Right hindlimb (tissue), 1 donor: ENCODE measurements around the gene UBE2G2.

Source experiments
- DNase-seq: peaks from one replicate; pipeline ENCODE4 v3.0.0-alpha.2; 2018

Gene UBE2G2

GRCh38 chr21:44801468-44802395 lies at the start of gene UBE2G2:
Gene UBE2G2, minus strand, starts transcription at chr21:44801820. Its CDS starts 72 bp downstream, at chr21:44801748.
- DNase-seq, result peak; percentile 91

GRCh38 chr21:44850905-44851657 lies 49.5 kb upstream of the UBE2G2 start:
- no peak for DNase-seq

DNA sequence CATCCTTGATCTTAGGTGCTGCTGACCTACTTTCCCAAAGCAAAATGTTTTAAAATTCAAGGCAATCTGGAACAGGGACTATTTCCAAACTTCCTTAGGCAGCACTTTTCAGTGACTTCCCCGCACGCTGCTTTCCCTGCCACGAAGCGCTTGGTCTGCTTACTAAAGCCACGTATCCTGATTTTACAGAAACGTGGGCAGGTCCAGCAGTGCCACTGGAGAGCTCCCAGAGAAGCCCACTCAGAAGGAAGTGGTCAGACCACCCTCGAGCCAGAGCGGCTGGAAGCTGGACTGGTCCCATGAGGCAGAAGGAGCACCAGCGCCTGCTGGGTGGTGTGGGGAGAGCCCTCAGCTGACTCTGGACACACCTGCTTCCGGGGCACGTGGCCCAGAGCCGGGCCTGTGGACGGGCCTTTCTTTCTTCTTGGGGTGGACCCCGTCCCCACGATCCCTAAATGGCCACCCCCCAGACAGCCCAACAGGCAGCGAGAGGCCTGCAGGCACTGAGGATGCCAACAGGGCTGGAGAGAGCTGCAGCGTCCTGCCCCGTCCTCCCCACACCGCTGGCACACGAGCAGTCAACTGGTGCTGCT lies 48.7 kb upstream of the UBE2G2 start:
- no peak for DNase-seq

DNA sequence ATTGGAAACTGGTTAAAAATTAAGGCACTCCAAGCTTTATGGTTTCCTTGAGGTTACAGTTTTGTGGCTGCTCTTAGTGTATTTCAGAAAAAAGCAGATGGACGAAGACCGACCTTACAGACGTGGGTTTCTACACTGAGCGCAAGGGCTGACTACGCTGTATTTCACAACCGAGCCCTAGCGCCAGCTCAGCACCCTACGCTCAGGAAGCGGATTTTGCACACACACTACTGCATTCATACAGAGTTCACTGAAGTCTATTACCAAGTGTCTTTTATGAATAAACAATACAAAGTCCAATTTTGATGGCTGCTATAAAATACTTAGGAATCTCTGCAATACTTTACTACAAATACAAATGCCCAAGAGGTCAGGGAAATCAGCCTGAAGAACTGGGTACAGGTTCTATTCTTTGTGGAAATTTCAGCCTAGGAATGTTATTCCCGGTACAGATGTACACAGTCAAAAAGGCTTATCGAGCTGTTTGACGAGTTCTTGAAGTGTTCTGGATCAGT lies 48.1 kb upstream of the UBE2G2 start:
- DNase-seq, result no peak

DNA sequence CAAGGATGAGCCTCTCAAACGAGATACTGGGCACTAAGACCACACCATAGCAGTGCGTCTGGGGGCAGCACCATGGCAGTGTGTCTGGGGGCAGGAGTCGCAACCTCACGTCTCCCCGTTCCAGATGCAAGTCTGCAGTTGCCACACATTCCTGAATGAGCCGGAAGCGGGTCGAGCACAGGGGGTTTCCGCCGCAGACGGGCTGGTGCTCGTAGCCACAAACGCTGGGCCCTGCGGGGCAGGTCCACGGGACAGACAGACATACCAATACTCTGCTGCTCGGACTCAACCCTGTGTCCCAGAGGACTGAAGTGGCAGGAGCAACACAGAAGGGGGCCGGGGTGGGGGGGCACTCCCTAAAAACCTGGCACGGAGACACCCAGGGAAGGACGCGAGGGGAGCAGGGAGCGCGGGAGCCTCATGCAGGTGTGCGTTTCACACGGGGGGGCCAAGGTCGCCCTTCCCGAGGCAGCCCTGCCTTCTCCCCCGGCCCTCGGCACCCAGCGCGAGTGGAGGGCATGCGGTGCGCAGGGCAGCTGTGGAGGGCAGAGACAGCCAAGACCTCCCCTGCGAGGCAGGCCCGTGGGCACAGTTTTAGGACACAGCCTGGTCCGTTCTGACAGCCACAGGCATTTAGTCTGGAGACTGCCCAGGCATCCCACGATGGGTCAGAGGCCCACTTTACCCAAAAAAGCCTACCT lies 47.4 kb upstream of the UBE2G2 start:
- no peak for DNase-seq

GRCh38 chr21:44847261-44848056 lies 45.8 kb upstream of the UBE2G2 start:
- no peak for DNase-seq

DNA sequence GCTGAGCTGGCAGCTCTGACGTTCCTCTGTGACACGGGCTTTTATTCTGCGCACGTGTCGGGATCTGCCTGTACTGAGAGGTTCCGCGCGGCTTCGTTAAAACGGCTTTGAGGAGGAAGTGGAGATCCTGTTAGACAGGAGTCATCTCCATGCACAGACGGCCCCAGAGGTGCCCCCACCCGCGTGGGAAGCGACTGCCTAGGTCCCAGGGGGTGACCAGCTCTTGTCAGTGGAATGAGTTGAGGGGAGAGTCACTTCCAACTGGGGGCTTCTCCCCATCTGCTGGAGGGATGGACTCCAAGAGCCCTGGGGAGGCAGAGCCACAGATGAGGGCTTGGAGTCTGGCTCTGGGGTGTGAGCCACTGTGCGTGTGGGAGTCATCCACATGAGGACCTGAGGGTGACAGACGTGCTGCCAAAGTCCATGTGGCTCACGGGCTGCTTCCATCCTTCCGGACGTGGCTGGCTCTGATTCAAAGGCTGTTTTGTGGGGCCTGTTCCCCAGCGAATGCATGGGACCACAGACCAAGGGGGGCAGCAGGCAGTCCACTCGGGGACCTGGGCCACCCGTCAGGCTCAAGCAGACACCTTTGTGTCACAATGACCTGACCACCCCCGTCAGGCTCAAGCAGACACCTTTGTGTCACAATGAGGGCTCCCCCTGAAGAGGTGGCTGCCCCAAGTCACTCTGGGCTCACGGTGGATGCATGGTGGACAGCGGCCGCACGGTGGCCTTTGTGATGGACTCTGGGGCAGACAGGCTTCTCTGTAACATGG lies 45.1 kb upstream of the UBE2G2 start:
- DNase-seq, result peak; percentile 65

DNA sequence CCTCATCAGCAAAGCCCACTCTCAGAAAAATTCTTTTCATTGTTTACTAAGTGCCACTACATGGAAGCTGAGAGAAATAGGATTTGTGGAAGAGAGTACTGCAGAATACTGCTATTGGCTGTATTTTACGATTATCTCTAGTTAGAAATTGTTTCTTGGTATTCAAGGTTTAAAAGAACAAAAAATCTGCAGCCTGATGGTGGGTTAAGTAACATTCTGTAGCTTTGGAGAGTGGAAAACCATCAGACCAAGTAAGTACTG lies 44.5 kb upstream of the UBE2G2 start:
- no peak for DNase-seq

DNA sequence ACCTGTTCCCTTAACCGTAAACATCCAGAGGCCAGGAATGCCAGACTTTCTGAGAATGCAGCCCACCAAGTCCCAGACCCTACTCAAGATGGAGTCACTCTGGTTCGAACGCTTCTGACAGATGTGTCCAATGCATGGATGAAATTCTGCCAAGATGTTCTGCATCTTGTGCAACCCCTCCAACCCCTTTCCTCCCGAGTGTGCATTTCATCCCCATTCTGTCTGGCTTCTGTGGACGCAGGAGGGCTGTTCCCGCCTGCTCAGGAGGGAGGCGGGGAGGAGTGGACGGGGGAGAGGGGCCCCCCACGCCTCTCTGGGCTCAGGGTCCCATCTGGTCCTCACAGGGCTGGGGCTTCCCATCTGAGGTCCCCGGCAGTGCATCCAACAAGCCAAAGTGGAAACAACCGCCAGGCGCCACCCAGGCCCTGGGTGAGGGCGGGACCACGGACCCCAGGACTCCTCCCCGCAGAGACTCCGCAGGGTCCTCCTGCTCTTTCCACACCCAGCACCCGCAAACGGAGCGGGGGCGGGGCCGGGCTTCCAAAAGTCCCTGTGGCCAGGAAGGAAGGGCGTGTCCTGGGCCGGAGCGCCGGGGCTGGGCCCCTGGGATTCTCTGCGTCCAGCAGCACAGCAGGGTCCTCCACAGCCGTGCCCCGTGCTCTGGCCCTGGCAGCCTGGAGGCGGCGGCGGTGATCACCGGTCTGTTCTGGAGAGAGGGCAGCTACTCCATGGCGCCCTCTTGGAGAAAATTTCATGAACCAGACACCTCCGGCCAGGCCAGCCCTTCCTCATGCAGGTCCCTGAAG lies 44.0 kb upstream of the UBE2G2 start:
- DNase-seq, result peak; percentile 62

DNA sequence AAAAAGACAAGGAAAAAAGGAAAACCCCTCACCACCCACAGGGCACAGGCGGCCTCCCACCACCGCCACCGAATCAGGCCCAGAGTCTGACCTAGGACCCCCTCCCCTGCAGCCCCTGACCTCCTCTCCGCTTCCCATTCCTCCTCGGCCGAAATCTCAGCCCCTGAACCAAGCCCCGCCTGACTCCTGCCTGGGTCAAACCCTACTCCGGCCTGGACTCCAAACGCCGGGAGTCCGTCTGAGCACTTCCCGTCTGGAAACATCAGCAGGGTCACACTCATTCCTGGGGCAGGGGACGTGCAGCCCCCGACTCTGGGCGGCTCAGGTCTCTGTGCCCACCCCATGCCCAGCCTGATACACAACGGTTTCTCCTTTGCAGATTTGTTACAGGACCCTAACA lies 42.6 kb upstream of the UBE2G2 start:
- no peak for DNase-seq

DNA sequence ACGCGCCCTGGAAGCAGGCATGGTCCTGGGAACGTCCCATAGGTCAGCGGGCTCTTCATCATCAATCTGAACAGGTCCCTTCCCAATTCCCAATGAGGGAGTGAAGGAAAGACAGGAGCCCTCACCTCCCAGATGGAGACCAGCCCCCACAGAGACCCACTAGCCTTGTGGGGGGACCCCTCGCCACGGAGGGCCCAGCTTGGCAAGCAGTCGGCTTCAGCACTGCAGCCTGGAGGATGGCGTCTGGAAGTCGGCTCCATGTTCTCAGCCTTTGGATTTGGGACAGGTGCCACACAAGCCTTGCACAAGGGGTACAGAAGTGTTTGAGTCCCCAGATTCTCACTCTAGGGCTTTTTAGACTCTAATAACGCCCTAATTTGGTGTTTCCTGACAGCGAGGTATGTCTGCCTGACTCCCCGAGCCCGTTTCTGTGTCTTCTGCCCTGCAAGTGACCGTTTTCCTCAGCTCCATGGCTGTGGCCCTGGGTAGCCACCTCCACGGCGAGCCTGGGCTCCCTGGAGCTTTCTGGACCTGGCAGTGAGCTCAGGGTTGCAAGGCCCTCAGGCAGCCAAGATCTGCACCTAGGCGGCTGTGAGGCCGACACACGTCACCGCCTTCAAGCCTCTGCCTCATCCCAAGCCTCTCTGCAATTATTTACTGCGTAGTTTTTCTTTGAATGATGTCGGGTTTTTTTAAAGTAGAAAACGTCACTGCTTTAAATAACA lies 41.3 kb upstream of the UBE2G2 start:
- no peak for DNase-seq

GRCh38 chr21:44842087-44842486 lies 40.5 kb upstream of the UBE2G2 start:
- DNase-seq, result no peak

DNA sequence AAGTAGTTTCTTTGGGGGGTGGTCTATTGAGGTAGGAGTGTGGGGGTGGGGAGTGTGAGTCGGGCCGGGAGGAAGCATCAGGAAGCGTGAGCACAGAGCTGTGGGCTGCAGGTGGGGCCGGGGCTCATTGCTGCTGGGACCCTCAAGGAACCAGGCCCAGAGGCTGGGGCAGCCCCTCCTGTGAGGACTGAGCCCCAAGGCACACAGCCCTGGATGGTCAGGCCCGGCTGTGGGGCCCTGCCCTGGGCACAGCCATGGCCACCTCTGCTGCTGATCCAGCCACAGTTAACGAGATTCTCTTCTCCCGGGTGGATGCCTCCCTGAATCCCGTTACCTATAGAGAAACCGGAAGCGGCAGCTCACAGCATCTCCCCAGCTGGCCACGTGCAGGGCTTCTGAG lies 39.2 kb upstream of the UBE2G2 start:
- DNase-seq, result no peak

DNA sequence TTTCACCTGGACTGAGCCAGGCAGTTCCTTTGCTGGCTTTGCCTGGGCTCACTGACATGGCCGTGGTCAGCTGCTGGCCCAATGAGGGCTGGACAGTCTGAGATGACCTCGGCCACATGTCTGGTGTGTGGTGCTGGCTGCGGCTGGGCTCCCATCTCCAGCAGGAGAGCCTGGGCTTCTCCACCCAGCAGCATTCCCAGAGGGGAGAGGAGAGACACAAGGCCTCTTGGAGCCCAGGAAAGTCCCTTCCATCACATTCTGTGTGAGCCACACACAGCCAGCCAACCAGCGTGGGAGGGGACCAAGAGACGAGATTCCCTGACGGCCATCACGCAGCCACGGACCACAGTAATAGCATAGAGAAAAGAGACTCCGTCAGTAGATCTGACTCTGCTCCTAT lies 37.3 kb upstream of the UBE2G2 start:
- no peak for DNase-seq

DNA sequence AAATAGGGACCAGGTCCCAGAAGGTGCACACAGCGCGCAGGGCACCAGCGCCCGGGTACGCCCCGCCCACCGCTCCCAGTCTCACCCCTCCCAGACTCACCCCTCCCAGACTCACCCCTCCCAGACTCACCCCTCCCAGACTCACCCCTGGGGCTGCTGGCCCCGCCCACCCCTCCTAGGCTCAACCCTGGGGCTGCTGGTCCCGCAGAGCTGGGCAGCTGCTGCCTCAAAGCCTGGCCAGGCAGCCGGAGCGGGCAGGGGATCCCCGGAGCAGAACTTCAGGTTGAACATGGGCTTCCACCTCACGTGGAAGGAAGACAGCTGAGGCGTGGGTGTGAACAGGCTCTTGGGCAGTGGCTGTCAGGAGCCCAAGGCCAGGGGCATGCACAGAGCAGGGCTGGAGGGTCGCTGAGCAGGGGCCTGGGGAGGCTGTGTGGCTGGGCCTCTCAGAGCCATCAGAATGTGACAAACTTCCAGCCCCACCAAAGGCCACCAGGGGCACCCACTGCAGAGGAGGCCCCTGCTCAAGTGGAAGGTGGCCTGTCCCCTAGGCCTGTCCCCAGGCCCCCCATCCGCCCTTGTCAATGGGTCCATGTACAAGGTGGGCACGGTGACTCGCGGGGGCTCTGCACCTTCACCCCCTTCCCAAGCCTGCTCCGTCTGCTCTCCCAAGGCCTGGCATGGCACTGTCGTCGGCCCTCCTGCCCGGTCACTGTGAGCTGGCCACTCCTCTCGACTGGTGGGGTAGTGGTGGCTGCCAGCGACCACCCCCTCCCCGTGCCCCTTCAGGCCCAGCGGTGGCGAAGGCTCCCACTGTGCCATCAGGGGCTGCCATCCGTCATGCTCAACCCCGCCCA lies 36.6 kb upstream of the UBE2G2 start:
- no peak for DNase-seq

DNA sequence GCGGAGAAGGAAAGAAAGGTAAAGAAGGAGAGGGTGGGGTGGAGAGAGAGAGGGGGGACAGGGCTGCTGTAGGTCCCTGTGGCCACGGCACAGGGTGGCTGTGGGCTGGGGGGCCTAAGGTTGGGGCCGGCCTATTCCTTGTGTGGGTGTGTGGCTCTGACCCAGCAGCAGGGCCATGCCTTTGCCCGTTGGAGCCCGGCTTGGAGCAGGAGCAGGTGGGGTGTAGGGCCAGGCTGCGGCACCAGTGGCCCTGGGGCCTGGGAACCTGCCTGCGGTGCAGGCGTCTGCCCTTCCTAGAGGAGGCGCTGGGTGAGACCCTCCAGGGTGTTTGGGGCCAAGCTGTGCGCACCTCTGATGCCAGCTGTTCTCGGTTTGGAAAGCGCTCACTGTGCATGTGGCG lies 35.9 kb upstream of the UBE2G2 start:
- DNase-seq, result no peak

DNA sequence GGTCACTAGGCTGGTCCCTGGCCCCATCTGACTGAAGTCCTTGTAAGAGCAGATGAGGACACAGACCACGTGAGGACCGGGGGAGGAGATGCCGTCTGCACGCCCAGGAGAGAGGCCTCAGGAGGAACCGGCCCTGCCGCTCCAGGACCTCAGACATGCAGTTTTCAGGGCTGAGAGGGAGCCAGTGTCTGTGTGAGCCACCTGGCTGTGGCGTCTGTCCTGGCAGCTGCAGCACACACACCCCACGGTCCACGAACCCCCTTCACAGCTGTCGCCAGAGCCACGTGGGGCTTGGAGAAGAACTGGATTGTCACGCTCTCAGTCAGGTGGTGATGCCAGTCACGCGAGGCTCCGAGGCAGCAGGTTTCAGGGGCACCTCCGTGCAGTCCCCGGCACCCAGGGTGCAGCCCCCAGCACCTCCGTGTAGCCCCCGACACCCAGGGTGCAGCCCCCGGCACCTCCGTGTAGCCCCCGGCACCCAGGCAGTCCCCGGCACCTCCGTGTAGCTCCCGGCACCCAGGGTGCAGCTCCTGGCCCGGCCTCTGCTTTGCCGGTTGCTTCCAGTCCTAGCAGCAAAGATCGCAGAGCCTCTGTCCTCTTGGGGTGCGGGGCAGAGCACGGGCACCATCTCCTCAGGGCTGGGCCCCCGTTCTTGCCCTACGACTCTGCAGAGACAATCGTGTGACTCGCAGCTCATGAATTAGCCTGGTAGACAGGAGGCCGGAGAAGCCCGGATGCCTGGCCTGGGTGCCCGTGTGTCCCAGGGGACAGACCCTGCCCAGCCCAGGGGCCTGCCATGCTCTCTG lies 35.2 kb upstream of the UBE2G2 start:
- DNase-seq, result peak; percentile 56

DNA sequence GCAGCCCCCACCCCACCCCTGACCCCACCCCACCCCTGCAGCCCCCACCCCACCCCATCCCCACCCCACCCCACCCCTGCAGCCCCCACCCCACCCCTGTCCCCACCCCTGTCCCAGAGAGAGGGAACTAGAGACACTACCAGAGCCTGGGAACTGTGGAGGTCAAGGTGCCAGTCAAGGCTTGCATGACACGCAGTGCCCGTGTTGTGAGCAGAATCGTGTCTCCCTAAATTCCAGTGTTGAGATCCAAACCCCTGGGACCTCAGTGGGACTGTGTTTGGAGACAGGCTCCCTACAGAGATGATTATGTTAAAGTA lies 34.7 kb upstream of the UBE2G2 start:
- no peak for DNase-seq
